Left lung (tissue), 10 donors: ENCODE data around the gene TRIM7. TPM values are rescaled to one million over a fixed set of nuclear protein-coding genes. Genes with fewer than 3 reads are reported as not detected.
"Not testable (repeated sequence)": the region's sequence is repeated elsewhere in the genome, so short reads cannot be mapped to it uniquely, and the experiment has no call there.

ENCODE experiments used
- ATAC-seq: fragments of 200-7000 bp; cut with Tn5 transposase; one replicate; pipeline ENCODE4 v1.9.1; 2020; ENCODE audit warnings: moderate library complexity
- DNase-seq, 4 donors: peaks; one replicate each; pipeline ENCODE4 v3.0.0-alpha.2; 2013 to 2020
- H3K27ac ChIP-seq, 2 donors: fragments of 200-600 bp; sonication (generic) in 1 of 2; one replicate each; pipeline versions ENCODE4 v1.5.0 to v1.8.0; 2020 to 2021
- H3K27me3 ChIP-seq, 2 donors: fragments of 200-600 bp; sonication (generic) in 1 of 2; one replicate each; pipeline versions ENCODE4 v1.5.0 to v1.8.0; 2020 to 2021
- H3K36me3 ChIP-seq, 2 donors: fragments of 200-600 bp; sonication (generic) in 1 of 2; one replicate each; pipeline versions ENCODE4 v1.5.0 to v1.8.0; 2020 to 2021
- H3K4me1 ChIP-seq, 2 donors: fragments of 200-600 bp; one replicate each; pipeline ENCODE4 v1.8.0; 2021
- H3K4me3 ChIP-seq, 2 donors: fragments of 200-600 bp; sonication (generic) in 1 of 2; one replicate each; pipeline versions ENCODE4 v1.5.0 to v1.8.0; 2020 to 2021; ENCODE audit warnings: mild to moderate bottlenecking in 1 of 2
- H3K9me3 ChIP-seq, 2 donors: fragments of 200-600 bp; sonication (generic) in 1 of 2; one replicate each; pipeline versions ENCODE4 v1.5.0 to v1.8.0; 2020 to 2021
- intact Hi-C, 2 donors: fragments of 100-400 bp; cut with DNase I; formaldehyde crosslinking; loops; one replicate each; pipeline versions ENCODE4 v1.11.2 to v1.14.2; 2022
- microRNA-seq, 2 donors: library from miRNA; unstranded; fragments of <30 nt; microRNA quantifications; one replicate each; pipeline ENCODE4, GENCODE V29; 2019
- polyA plus RNA-seq, 6 donors: library from polyadenylated mRNA; unstranded; fragments of 120-200 nt; gene quantifications; one replicate each; pipeline ENCODE4 v1.2.1, GENCODE V29; 2013; ENCODE audit not compliant: insufficient read length in 6 of 6
- total RNA-seq, 2 donors: library from RNA; stranded (reverse); fragmentation: NEBNext Ultra II Directional; extraction: Animal tissue kit (Norgen Biotek cat#: 25700); gene quantifications; one replicate each; pipeline ENCODE4 v1.2.1, GENCODE V29; 2021
- TF ChIP-seq, protein P1 (sequence below), 2 donors: fragments of 200-600 bp; sonication (generic) in 1 of 2; IDR thresholded peaks; one replicate each; pipeline versions ENCODE4 v1.5.0 to v1.8.0; 2021; ENCODE audit warnings: antibody characterized with exemption in 2 of 2
- donor health status: DM: no; HTN: yes; CAD: no.
- donor health status: DM: no; HTN: no; CAD: no.

Gene TRIM7
- total and polyA plus RNA-seq, 8 donors = 0.30 to 5.7 (median 0.39) TPM

DNA sequence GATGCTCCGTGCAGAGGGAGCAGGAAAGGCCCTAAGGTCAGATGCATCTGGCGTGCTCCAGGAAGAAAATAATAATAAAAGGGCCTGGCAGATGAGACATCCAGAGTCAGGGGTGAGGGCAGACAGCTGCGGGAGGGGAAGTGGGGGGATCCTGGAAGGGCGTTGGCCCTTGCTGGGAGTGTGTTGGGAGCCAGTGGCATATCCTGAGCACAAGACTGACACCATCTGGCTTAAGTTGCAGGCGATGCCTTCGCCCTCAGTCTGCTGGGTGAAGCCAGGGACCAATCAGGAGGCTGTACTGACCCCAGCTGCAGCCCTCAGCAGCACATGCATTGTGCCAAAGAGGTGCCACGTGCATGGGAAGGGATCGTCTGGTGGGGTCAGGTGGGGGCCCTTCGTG is 53.9 kb downstream of the TRIM7 start:
- H3K4me3 ChIP-seq = no peak overlapping the region
- no peak for DNase-seq
- intact Hi-C loops = no loop called here
- no peaks in the 10 kb centered on the region for H3K9me3 ChIP-seq
- no peaks in the 10 kb centered on the region for H3K4me1 ChIP-seq
- ATAC-seq = no peak
- TF ChIP-seq, protein P1, sequence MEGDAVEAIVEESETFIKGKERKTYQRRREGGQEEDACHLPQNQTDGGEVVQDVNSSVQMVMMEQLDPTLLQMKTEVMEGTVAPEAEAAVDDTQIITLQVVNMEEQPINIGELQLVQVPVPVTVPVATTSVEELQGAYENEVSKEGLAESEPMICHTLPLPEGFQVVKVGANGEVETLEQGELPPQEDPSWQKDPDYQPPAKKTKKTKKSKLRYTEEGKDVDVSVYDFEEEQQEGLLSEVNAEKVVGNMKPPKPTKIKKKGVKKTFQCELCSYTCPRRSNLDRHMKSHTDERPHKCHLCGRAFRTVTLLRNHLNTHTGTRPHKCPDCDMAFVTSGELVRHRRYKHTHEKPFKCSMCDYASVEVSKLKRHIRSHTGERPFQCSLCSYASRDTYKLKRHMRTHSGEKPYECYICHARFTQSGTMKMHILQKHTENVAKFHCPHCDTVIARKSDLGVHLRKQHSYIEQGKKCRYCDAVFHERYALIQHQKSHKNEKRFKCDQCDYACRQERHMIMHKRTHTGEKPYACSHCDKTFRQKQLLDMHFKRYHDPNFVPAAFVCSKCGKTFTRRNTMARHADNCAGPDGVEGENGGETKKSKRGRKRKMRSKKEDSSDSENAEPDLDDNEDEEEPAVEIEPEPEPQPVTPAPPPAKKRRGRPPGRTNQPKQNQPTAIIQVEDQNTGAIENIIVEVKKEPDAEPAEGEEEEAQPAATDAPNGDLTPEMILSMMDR (IDR thresholded peaks at IDR 0.05) = no peak
- H3K36me3 ChIP-seq = no peaks in the 10 kb centered on the region
- H3K27me3 ChIP-seq = peaks cover 0 to 39% of the 10 kb centered on the region in 2 donors
- no peak overlapping the region for H3K27ac ChIP-seq

DNA sequence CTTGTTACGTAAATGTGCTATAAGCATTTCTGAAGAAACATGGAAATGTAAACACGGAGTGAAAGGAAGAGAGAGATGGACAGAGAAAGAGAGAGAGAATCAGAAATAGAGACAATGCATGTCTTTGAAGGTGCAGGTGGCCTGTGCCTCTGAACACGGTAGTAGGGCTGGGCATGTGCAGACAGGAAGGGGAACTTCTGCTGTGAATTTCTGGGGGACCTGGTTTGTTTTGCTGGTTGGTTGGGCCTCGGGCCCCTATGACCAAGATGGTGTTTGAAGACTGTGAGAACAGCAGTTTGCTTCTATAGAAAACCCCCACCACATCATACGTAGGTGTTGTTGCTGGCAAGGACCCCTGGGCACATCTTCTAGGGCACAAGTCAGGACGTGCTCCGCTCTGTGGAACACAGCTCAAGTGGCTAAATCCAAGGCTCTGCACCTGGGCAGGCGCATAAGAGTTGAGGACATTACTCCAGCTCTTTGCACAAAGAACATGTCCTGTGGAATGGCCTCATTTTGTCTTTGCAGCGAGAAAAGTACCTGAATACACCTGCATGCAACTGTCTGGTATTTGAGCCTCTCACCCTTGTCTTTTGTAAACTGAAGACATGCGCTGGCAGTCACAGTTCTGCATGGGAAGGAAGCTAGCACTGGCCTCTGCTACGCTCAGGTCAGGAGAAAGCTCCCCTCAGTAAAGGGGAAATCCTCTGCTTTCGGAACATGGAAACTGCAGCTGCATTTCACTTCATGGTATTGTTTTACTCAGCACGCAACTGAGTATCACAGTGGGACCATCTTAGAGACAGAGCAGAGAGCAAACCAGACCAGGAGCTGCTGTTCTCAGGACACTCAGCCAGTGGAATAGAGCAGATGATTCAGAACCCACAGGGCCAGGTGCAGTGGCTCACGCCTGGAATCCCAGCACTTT is 54.9 kb downstream of the TRIM7 start:
- TF ChIP-seq, protein P1 (IDR thresholded peaks at IDR 0.05) = no peak
- Histone ChIP-seq H3K4me3 (no peak overlapping the region), H3K36me3 (no peaks in the 10 kb centered on the region), H3K4me1 (no peaks in the 10 kb centered on the region), H3K27me3 (peaks cover 0 to 39% of the 10 kb centered on the region in 2 donors), H3K9me3 (no peaks in the 10 kb centered on the region), H3K27ac (no peak overlapping the region)
- intact Hi-C loops = no loop called here
- ATAC-seq (no peak), DNase-seq (no peak)

DNA sequence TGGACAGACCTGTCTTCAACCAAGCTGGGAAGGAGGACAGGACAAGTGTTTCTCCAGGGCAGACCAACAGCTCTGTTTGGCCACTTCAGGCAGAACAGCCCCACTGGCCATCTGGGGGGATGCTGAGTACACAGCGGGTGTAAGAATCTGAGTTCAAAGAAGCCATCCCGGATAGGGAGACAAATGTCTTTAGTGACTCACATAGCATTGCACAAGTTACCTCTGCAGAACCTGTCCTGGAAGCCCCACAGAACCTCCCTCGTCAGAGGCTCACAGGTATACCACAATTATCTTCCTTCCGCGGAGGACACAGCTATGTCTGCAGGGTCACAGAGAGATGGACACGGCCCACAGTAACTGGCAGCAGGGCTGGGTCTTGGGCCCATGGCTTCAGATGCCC is 55.6 kb downstream of the TRIM7 start:
- DNase-seq (no peak), ATAC-seq (no peak)
- H3K27me3 ChIP-seq = peaks cover 0 to 39% of the 10 kb centered on the region in 2 donors
- H3K36me3 ChIP-seq = no peaks in the 10 kb centered on the region
- no peak overlapping the region for H3K4me3 ChIP-seq
- TF ChIP-seq, protein P1 (IDR thresholded peaks at IDR 0.05) = no peak
- H3K9me3 ChIP-seq = no peaks in the 10 kb centered on the region
- intact Hi-C loops = no loop called here
- H3K27ac ChIP-seq = no peak overlapping the region
- no peaks in the 10 kb centered on the region for H3K4me1 ChIP-seq

DNA sequence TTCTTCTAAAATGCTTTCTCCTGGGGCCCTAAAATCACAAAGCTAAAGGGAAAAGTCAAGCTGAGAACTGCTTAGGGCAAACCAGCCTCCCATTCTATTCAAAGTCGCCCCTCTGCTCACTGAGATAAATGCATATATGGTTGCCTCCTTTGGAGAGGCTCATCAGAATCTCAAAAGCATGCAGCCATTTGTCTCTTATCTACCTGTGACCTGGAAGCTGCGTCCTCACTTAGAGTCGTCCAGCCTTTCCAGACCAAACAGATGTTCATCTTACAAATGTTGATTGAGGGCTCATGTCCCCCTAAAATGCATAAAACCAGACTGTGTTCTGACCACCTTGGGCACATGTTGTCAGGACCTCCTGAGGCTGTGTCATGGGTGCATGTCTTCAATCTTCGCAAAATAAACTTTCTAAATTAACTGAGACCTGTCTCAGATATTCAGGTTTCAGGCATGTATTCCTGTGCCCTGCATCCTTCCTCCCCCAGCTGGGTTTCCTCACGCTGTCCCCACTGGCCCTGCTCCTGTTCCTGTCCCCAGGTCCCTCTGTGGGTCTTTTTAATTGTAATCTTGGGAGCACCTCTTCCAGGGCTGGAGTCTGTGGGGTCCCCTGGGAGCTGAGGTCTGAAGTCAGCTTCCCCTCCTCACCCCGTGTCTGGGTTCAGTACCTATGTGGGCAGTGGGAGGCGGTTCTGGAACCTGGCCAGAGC is 57.9 kb downstream of the TRIM7 start, which contains the start of gene OR2V2:
Gene OR2V2, plus strand, starts transcription at position 660 of the 710 bp plus-strand sequence. CDS start 7,357 bp downstream, outside the sequence.
- H3K36me3 ChIP-seq = not testable (repeated sequence)

DNA sequence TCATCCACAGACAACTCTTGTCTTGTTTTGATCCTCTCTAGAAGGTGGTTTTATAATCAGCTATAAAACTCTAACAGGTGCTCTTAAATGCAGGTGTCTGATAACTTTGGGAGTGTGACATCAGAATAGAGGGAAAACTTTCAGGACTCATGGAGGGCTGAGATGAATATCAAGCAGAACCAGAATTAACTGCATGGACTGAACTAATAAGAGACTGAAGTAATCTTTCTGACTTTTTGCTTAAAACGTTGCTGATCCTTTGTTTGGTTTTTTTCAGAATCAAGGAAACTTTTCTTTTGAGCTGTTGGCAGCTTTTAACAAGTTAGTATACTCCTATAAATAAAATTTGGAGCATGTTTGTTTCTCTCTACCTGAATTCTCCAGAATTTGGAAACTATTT is 59.9 kb downstream of the TRIM7 start:
- DNase-seq (no peak), ATAC-seq (no peak)
- Histone ChIP-seq H3K27me3 (peaks cover 0 to 34% of the 10 kb centered on the region in 2 donors), H3K9me3 (no peaks in the 10 kb centered on the region), H3K36me3 (no peaks in the 10 kb centered on the region), H3K27ac (no peak overlapping the region), H3K4me3 (no peak overlapping the region), H3K4me1 (no peaks in the 10 kb centered on the region)
- intact Hi-C loops = no loop called here
- TF ChIP-seq, protein P1 (IDR thresholded peaks at IDR 0.05) = no peak

More for the DNA sequence above, 57.9 kb downstream of the TRIM7 start, which contains the start of gene OR2V2:
- ATAC-seq, H3K27ac ChIP-seq, intact Hi-C loops, H3K9me3 ChIP-seq, DNase-seq, H3K4me3 ChIP-seq, H3K4me1 ChIP-seq: not testable (repeated sequence)
- peaks cover 0 to 46% of the 10 kb centered on the region in 2 donors for H3K27me3 ChIP-seq

Small RNA genes within 50 kb of the gene (microRNA-seq; reads per million reads assigned to microRNA genes)
- gene MIR4638 = 0.27 to 0.50 reads per million in 2 donors

Other genes with a start within 250 kb of the TRIM7 start
- under 1 TPM in 1 of 2 donors, not detected in 1; 0.42 TPM for gene BTNL3, start 216.3 kb downstream of the TRIM7 start, total RNA-seq
- under 1 TPM in 3 of 6 donors, not detected in 3; 0.08 to 0.31 (median 0.09) TPM for gene BTNL3, start 216.3 kb downstream of the TRIM7 start, polyA plus RNA-seq
- 10 to 100 TPM; 15.9 to 56.1 TPM for gene BTNL9, start 164.9 kb downstream of the TRIM7 start, total RNA-seq
- gene BTNL9, start 164.9 kb downstream of the TRIM7 start, polyA plus RNA-seq = 10 to 100 TPM; 11.0 to 27.9 (median 17.7) TPM
- not detected for gene OR2V1, start 74.0 kb downstream of the TRIM7 start, total RNA-seq
- gene OR2V1, start 74.0 kb downstream of the TRIM7 start, polyA plus RNA-seq = under 1 TPM in 2 of 6 donors, not detected in 4; 0.06 TPM
- gene OR2V2, start 57.6 kb downstream of the TRIM7 start, total RNA-seq = not detected
- under 1 TPM in 4 of 6 donors, not detected in 2; 0.03 to 0.06 (median 0.04) TPM for gene OR2V2, start 57.6 kb downstream of the TRIM7 start, polyA plus RNA-seq
- gene TRIM41, start 18.1 kb upstream of the TRIM7 start, total RNA-seq = 10 to 100 TPM; 24.2 to 24.5 TPM
- gene TRIM41, start 18.1 kb upstream of the TRIM7 start, polyA plus RNA-seq = 10 to 100 TPM; 24.9 to 27.6 (median 26.6) TPM
- 1,000 to 10,000 TPM; 1,244 to 1,308 TPM for gene RACK1, start 38.7 kb upstream of the TRIM7 start, total RNA-seq
- 1,000 to 10,000 TPM; 2,652 to 3,083 (median 2,991) TPM for gene RACK1, start 38.7 kb upstream of the TRIM7 start, polyA plus RNA-seq
- 10 to 100 TPM; 12.4 to 12.9 TPM for gene TRIM52, start 55.9 kb upstream of the TRIM7 start, total RNA-seq
- 10 to 100 TPM; 36.9 to 45.9 (median 40.3) TPM for gene TRIM52, start 55.9 kb upstream of the TRIM7 start, polyA plus RNA-seq
- gene OR4F3, start 162.1 kb upstream of the TRIM7 start, total RNA-seq = not detected
- under 1 TPM in 1 of 6 donors, not detected in 5; 0.18 TPM for gene OR4F3, start 162.1 kb upstream of the TRIM7 start, polyA plus RNA-seq